Pancreas (tissue), 10 donors: ENCODE measurements around the gene HLF. TPM values are rescaled to one million over a fixed set of nuclear protein-coding genes. Genes with fewer than 3 reads are reported as not detected.

Experiments used
- ATAC-seq, 4 donors: fragments of 200-7000 bp; cut with Tn5 transposase; one replicate each; pipeline versions ENCODE4 v1.8.0 to v1.9.1; 2020; ENCODE audit warnings: mild to moderate bottlenecking in 4 of 4, moderate library complexity in 4 of 4
- DNase-seq, 6 donors: peaks; one replicate each; pipeline ENCODE4 v3.0.0-alpha.2; 2020
- FAIRE-seq: peaks from 2 replicates; lab custom pipeline; 2012; peaks lifted over from hg19 to GRCh38; lab: Jason Lieb, UNC
- H3K27ac ChIP-seq, 4 donors: fragments of 200-600 bp; sonication (generic); 1 replicate in 3 of 4; 2 replicates in 1 of 4; pipeline versions ENCODE4 v1.5.0 to v1.8.0; 2020
- H3K27me3 ChIP-seq, 4 donors: fragments of 200-600 bp; one replicate each; pipeline ENCODE4 v1.8.0; 2021
- H3K36me3 ChIP-seq, 3 donors: fragments of 200-600 bp; sonication (generic) in 1 of 3; one replicate each; pipeline versions ENCODE4 v1.5.0 to v1.8.0; 2020 to 2021
- H3K4me1 ChIP-seq, 3 donors: fragments of 200-600 bp; one replicate each; pipeline ENCODE4 v1.8.0; 2021
- H3K4me3 ChIP-seq, 4 donors: fragments of 200-600 bp; sonication (generic) in 2 of 4; one replicate each; pipeline versions ENCODE4 v1.5.0 to v1.8.0; 2020 to 2021
- H3K9me3 ChIP-seq, 4 donors: fragments of 200-600 bp; one replicate each; pipeline ENCODE4 v1.8.0; 2021
- CTCF ChIP-seq, 4 donors: fragments of 200-600 bp; sonication (generic) in 3 of 4; IDR thresholded peaks; one replicate each; pipeline versions ENCODE4 v1.5.0 to v1.8.0; 2021; ENCODE audit warnings: antibody characterized with exemption in 4 of 4
- WGBS, 2 donors: extraction: QIAGEN DNeasy Blood & Tissue Kit; methylation state at CpG; one replicate each; pipeline ENCODE4 v1.1.7; 2013; 5-methylcytosine and 5-hydroxymethylcytosine counted together
- intact Hi-C, 3 donors: fragments of 100-400 bp; cut with DNase I; formaldehyde crosslinking; loops; one replicate each; pipeline versions ENCODE4 v1.11.1 to v1.14.2; 2022
- polyA plus RNA-seq, 2 donors: library from polyadenylated mRNA; stranded (reverse); fragments of 200-250 nt; gene quantifications; one replicate each; pipeline ENCODE4 v1.2.3, GENCODE V29; 2013
- total RNA-seq, 6 donors: library from RNA; stranded (reverse); fragmentation: NEBNext Ultra II Directional in 4 of 6; extraction: Animal tissue kit (Norgen Biotek cat#: 25700) in 4 of 6; gene quantifications; one replicate each; pipeline versions ENCODE4 v1.2.1 to v1.2.4, GENCODE V29; 2021 to 2023
- donor health status: healthy with polysubstance abuse.
- donor health status: DM: no; HTN: no; CAD: no; lungs with moderate emphysema.
- donor health status: DM: no; HTN: no; CAD: no.
- donor health status: control.
- donor health status: control.
- donor health status: Bipolar disorder and iron deficiency.
- donor health status: DM: yes; HTN: yes; CAD: no.
- donor health status: DM: no; HTN: no; CAD: no.
- donor health status: DM: no; HTN: no; CAD: no.
- donor health status: DM: yes; HTN: yes; CAD: no.

The HLF gene
- total and polyA plus RNA-seq, 8 donors, result 1.2 to 4.6 (median 2.2) TPM

- Histone ChIP-seq H3K9me3 (no peaks in the 10 kb centered on the region), H3K27me3 (no peaks in the 10 kb centered on the region), H3K27ac (peak overlapping the region; percentile 25 to 73 (median 50)), H3K4me3 (no peak overlapping the region), H3K36me3 (no peaks in the 10 kb centered on the region), H3K4me1 (peaks cover 11 to 24% (median 13%) of the 10 kb centered on the region in 3 donors)
- ATAC-seq (peak in 3 of 4 donors; percentile 3 to 10 (median 5)), DNase-seq (no peak), FAIRE-seq (no peak)
- TF ChIP-seq CTCF (IDR thresholded peaks at IDR 0.05), result no peak
- intact Hi-C loops, result no loop called here
- WGBS, 2 donors, result 52 to 56% methylated on average over 13 of the region's 13 CpGs
These were observed 8.2 kb downstream of the HLF start for GRCh38 chr17:55272711-55273578.

GRCh38 chr17:55273579-55274354 lies 9.0 kb downstream of the HLF start:
- ATAC-seq (peak; percentile 94 to 96 (median 95)), DNase-seq (peak; percentile 77 to 88 (median 82)), FAIRE-seq (no peak)
- WGBS, 2 donors, result 9 to 10% methylated on average over 7 of the region's 7 CpGs
- Histone ChIP-seq H3K9me3 (no peaks in the 10 kb centered on the region), H3K4me3 (no peak overlapping the region), H3K27ac (peak overlapping the region; percentile 25 to 73 (median 50)), H3K36me3 (no peaks in the 10 kb centered on the region), H3K4me1 (peaks cover 11 to 24% (median 13%) of the 10 kb centered on the region in 3 donors), H3K27me3 (no peaks in the 10 kb centered on the region)
- TF ChIP-seq CTCF (IDR thresholded peaks at IDR 0.05), result no peak
- intact Hi-C loops, result no loop called here

DNA sequence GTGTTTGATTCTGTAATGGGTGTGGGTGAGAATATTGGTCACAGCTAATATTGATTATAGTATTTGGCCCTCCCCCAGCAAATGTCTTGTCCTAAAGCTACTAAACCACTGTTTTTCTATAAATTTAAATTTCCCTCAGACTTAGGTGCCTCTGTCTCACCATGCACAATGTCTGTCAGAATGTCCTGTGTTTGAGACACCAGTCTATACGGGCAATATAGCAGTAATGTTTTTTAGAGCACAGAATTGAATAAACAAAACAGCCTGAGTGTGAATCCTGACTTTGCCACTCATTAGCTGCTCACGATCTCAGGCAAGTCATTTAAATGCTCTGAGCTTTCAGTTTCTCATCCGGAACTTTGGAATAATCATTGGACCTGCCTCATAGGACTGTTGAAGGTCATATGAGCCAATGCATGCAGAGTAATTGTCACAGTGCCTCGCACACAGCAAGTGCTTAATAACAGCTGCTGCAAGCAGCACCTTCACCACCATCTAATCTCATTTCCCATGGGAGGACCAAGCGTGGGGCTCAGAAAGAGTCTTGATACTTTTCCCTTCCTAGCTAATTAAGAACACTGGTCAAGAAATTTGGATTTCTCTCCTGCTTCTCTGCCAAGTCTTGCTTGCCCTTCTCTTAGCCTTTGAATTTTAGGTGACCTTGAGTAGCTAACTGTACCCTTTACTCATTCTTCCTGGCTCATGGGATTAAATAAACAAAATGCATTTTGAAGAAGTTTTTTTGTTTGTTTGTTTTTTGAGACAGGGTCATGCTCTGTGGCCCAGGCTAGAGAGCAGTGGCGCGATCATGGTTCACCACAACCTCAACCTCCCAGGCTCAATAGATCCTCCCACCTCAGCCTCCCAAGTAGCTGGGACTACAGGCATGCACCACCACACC lies 9.8 kb downstream of the HLF start:
- H3K27me3 ChIP-seq, result no peaks in the 10 kb centered on the region
- H3K9me3 ChIP-seq, result no peaks in the 10 kb centered on the region
- ATAC-seq, result peak in 2 of 4 donors; percentile 17 to 34
- intact Hi-C loops, result no loop called here
- peak overlapping the region; percentile 25 to 73 (median 50) for H3K27ac ChIP-seq
- no peak overlapping the region for H3K4me3 ChIP-seq
- TF ChIP-seq CTCF (IDR thresholded peaks at IDR 0.05), result no peak
- 67 to 68% methylated on average over 7 of the region's 7 CpGs for WGBS, 2 donors
- peaks cover 11 to 24% (median 13%) of the 10 kb centered on the region in 3 donors for H3K4me1 ChIP-seq
- H3K36me3 ChIP-seq, result no peaks in the 10 kb centered on the region
- no peak for DNase-seq
- no peak for FAIRE-seq

GRCh38 chr17:55275894-55276804 lies 11.4 kb downstream of the HLF start:
- Histone ChIP-seq H3K4me3 (no peak overlapping the region), H3K36me3 (no peaks in the 10 kb centered on the region), H3K27me3 (no peaks in the 10 kb centered on the region), H3K9me3 (no peaks in the 10 kb centered on the region), H3K27ac (no peak overlapping the region), H3K4me1 (peaks cover 11 to 24% (median 13%) of the 10 kb centered on the region in 3 donors)
- no peak for ATAC-seq
- no peak for TF ChIP-seq CTCF (IDR thresholded peaks at IDR 0.05)
- FAIRE-seq, result no peak
- no peak for DNase-seq
- WGBS, 2 donors, result 89 to 90% methylated on average over 7 of the region's 7 CpGs
- intact Hi-C loops, result no loop called here
